Right cardiac atrium (tissue), 5 donors: Measurements from ENCODE around the gene CYB561. TPM values are rescaled to one million over a fixed set of nuclear protein-coding genes. Genes with fewer than 3 reads are reported as not detected.

Experiments
- ATAC-seq, 2 donors: fragments of 200-7000 bp; cut with Tn5 transposase; one replicate each; pipeline versions ENCODE4 v1.8.0 to v1.9.1; 2020; ENCODE audit warnings: moderate library complexity in 2 of 2, mild to moderate bottlenecking in 1 of 2
- DNase-seq, 3 donors: peaks; one replicate each; pipeline ENCODE4 v3.0.0-alpha.2; 2020
- H3K27ac ChIP-seq: one replicate; pipeline ENCODE4 v1.5.1; 2013; ENCODE audit warnings: mild to moderate bottlenecking, low read length, control low read depth, moderate library complexity
- H3K27me3 ChIP-seq: one replicate; pipeline ENCODE4 v1.6.1; 2013; ENCODE audit not compliant: control insufficient read depth, insufficient read depth
- H3K4me1 ChIP-seq: one replicate; pipeline ENCODE4 v1.6.1; 2013; ENCODE audit warnings: low read length; ENCODE audit not compliant: control insufficient read depth, insufficient read depth
- H3K4me3 ChIP-seq: one replicate; pipeline ENCODE4 v1.5.1; 2013; ENCODE audit warnings: low read length, control low read depth
- H3K9me3 ChIP-seq: one replicate; pipeline ENCODE4 v1.6.1; 2013; ENCODE audit warnings: low read length; ENCODE audit not compliant: control insufficient read depth
- intact Hi-C, 4 donors: fragments of 100-400 bp; cut with DNase I; formaldehyde crosslinking; loops; one replicate each; pipeline versions ENCODE4 v1.11.0 to v1.14.0; 2022 to 2023
- polyA plus RNA-seq: library from polyadenylated mRNA; stranded (reverse); fragments of 200-250 nt; gene quantifications from one replicate; pipeline ENCODE4 v1.2.3, GENCODE V29; 2013
- total RNA-seq, 4 donors: library from RNA; stranded (reverse); fragmentation: NEBNext Ultra II Directional; extraction: Animal tissue kit (Norgen Biotek cat#: 25700); gene quantifications; one replicate each; pipeline ENCODE4 v1.2.1, GENCODE V29; 2021
- donor health status: healthy with polysubstance abuse.
- donor health status: DM: no; HTN: yes; CAD: no.
- donor health status: DM: no; HTN: no; CAD: no.
- donor health status: DM: no; HTN: yes; CAD: no; lungs with severe emphysema.
- donor health status: DM: yes; HTN: yes; CAD: no.

Gene CYB561
- total and polyA plus RNA-seq, 5 donors: 19.2 to 26.5 (median 22.3) TPM

DNA sequence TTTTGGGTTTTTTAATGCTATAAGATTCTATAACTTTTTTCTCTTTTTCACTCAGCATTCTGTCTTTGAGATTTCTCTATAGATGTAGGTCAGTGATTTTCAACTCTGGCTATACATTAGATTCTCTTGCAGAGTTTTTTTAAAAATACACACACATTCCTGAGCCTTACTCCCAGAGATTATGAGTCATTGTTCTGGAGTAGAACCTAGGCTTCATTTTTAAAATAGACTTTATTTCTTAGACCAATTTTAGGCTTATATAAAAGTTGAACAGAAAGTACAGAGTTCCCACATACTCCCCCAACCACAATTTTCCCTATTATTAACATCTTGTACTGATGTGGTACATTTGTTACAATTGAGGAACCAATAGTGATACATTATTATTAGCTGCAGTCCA lies 63.3 kb downstream of the CYB561 start:
- no peaks in the 10 kb centered on the region for H3K9me3 ChIP-seq
- intact Hi-C loops: no loop called here
- DNase-seq (no peak), ATAC-seq (no peak)
- no peak overlapping the region for H3K27ac ChIP-seq
- H3K4me1 ChIP-seq: no peaks in the 10 kb centered on the region
- H3K4me3 ChIP-seq: no peak overlapping the region
- H3K27me3 ChIP-seq: no peaks in the 10 kb centered on the region

Other genes with a start within 250 kb of the CYB561 start
- 10 to 100 TPM in 1 of 4 donors, 1 to 10 TPM in 3; 4.0 to 10.1 (median 6.7) TPM for gene ACE, start 30.8 kb upstream of the CYB561 start, total RNA-seq
- gene ACE, start 30.8 kb upstream of the CYB561 start, polyA plus RNA-seq: 5.1 TPM
- not detected for gene KCNH6, start 77.1 kb upstream of the CYB561 start, total RNA-seq
- gene KCNH6, start 77.1 kb upstream of the CYB561 start, polyA plus RNA-seq: not detected
- 10 to 100 TPM; 45.0 to 57.3 (median 50.4) TPM for gene DCAF7, start 104.2 kb upstream of the CYB561 start, total RNA-seq
- gene DCAF7, start 104.2 kb upstream of the CYB561 start, polyA plus RNA-seq: 15.1 TPM
- 10 to 100 TPM; 28.5 to 37.6 (median 34.5) TPM for gene TACO1, start 154.6 kb upstream of the CYB561 start, total RNA-seq
- gene TACO1, start 154.6 kb upstream of the CYB561 start, polyA plus RNA-seq: 47.0 TPM
- gene MAP3K3, start 176.1 kb upstream of the CYB561 start, total RNA-seq: 10 to 100 TPM; 47.1 to 51.0 (median 48.6) TPM
- gene MAP3K3, start 176.1 kb upstream of the CYB561 start, polyA plus RNA-seq: 32.6 TPM